H1 (cell line): ENCODE measurements around the gene NAA60. TPM values are rescaled to one million over a fixed set of nuclear protein-coding genes. Genes with fewer than 3 reads are reported as not detected.

Experiments
- CTCF ChIA-PET: fragments of 300-600 bp; sonication (Branson Sonifier 250); formaldehyde crosslinking; loops from one replicate; lab custom pipeline; 2021; ENCODE audit not compliant: partially characterized antibody; lab: Charles Lee
- POLR2A ChIA-PET: fragments of 300-600 bp; sonication (Branson Sonifier 250); formaldehyde crosslinking; loops from one replicate; lab custom pipeline; 2021; ENCODE audit warnings: inconsistent platforms; ENCODE audit not compliant: partially characterized antibody; lab: Charles Lee
- DNase-seq, 2 experiments: peaks; one replicate each; pipeline versions ENCODE4 v3.0.0 to v3.0.0-alpha.2; 2010 to 2022; ENCODE audit warnings: low spot score in 2 of 2, low read depth in 1 of 2, mixed read lengths in 1 of 2
- FAIRE-seq: peaks from 2 replicates; lab custom pipeline; 2011; peaks lifted over from hg19 to GRCh38; lab: Jason Lieb, UNC
- H2AFZ ChIP-seq: 2 replicates; pipeline ENCODE4 v1.8.1; 2012; ENCODE audit warnings: low read length, inconsistent platforms
- H2AK5ac ChIP-seq: 2 replicates; pipeline ENCODE4 v1.6.1; 2013; ENCODE audit warnings: low read depth, low read length
- H2BK120ac ChIP-seq: replicated peaks from 2 replicates; pipeline ENCODE3; 2013; ENCODE audit warnings: low read depth, low read length, inconsistent platforms
- H2BK12ac ChIP-seq: 2 replicates; pipeline ENCODE4 v1.6.1; 2013; ENCODE audit warnings: low read depth, low read length
- H2BK15ac ChIP-seq: 2 replicates; pipeline ENCODE4 v1.6.1; 2013; ENCODE audit warnings: low read length
- H2BK20ac ChIP-seq: 2 replicates; pipeline ENCODE4 v1.6.1; 2013; ENCODE audit warnings: low read length
- H2BK5ac ChIP-seq: 2 replicates; pipeline ENCODE4 v1.6.1; 2013; ENCODE audit warnings: low read depth, low read length
- H3K14ac ChIP-seq: 2 replicates; pipeline ENCODE4 v1.6.1; 2013; ENCODE audit warnings: inconsistent platforms; ENCODE audit not compliant: insufficient read length
- H3K18ac ChIP-seq: 2 replicates; pipeline ENCODE4 v1.6.1; 2013; ENCODE audit warnings: low read length; ENCODE audit errors: extremely low read depth
- H3K23ac ChIP-seq: 2 replicates; pipeline ENCODE4 v1.6.1; 2013; ENCODE audit warnings: inconsistent platforms; ENCODE audit not compliant: insufficient read length
- H3K23me2 ChIP-seq: 2 replicates; pipeline ENCODE4 v1.6.1; 2013; ENCODE audit warnings: low read depth, low read length
- H3K27ac ChIP-seq: 2 replicates; pipeline ENCODE4 v1.6.1; 2011; ENCODE audit warnings: low read depth, low read length, inconsistent platforms
- H3K27me3 ChIP-seq, 4 experiments: replicated peaks in 1 of 4; 1 replicate in 1 of 4; 2 replicates in 3 of 4; pipeline versions ENCODE4 v1.6.1 to v1.8.1; 2011 to 2013; ENCODE audit warnings: low read length in 3 of 4, mild to moderate bottlenecking in 3 of 4, inconsistent platforms in 2 of 4, mixed read lengths in 2 of 4, moderate library complexity in 1 of 4; ENCODE audit not compliant: control insufficient read depth in 3 of 4, insufficient read depth in 3 of 4; ENCODE audit errors: extremely low read depth in 1 of 4
- H3K36me3 ChIP-seq, 4 experiments: 2 replicates each; pipeline versions ENCODE4 v1.6.1 to v1.8.1; 2011 to 2013; ENCODE audit warnings: mild to moderate bottlenecking in 4 of 4, low read length in 3 of 4, moderate library complexity in 2 of 4, control low read depth in 1 of 4, inconsistent platforms in 1 of 4; ENCODE audit not compliant: insufficient read depth in 4 of 4, control insufficient read depth in 2 of 4
- H3K4ac ChIP-seq: replicated peaks from 2 replicates; pipeline ENCODE3; 2013; ENCODE audit warnings: low read length, low read depth, mixed read lengths, inconsistent platforms; ENCODE audit not compliant: insufficient read length
- H3K4me1 ChIP-seq, 4 experiments: replicated peaks in 1 of 4; 1 replicate in 1 of 4; 2 replicates in 3 of 4; pipeline versions ENCODE4 v1.6.1 to v1.8.1; 2011 to 2013; ENCODE audit warnings: low read length in 3 of 4, inconsistent platforms in 2 of 4, mixed read lengths in 1 of 4; ENCODE audit not compliant: insufficient read depth in 4 of 4, control insufficient read depth in 3 of 4
- H3K4me2 ChIP-seq, 2 experiments: 2 replicates each; pipeline versions ENCODE4 v1.6.1 to v1.8.1; 2011 to 2013; ENCODE audit warnings: low read depth in 2 of 2, low read length in 2 of 2, control low read depth in 1 of 2, inconsistent platforms in 1 of 2, mild to moderate bottlenecking in 1 of 2; ENCODE audit not compliant: insufficient read depth in 1 of 2
- H3K4me3 ChIP-seq, 4 experiments: fragments of 200-600, 300-600 bp in 1 of 4; sonication (generic), shearing (Covaris generic), sonication (Bioruptor Twin) in 1 of 4; 2 replicates each; pipeline versions ENCODE4 v1.5.1 to v1.8.1; 2011 to 2016; ENCODE audit warnings: low read length in 4 of 4, low read depth in 3 of 4, control low read depth in 2 of 4, inconsistent platforms in 2 of 4, mild to moderate bottlenecking in 2 of 4, mixed read lengths in 1 of 4, moderate library complexity in 1 of 4; ENCODE audit not compliant: insufficient read depth in 2 of 4; ENCODE audit errors: extremely low read depth in 1 of 4
- H3K56ac ChIP-seq: replicated peaks from 2 replicates; pipeline ENCODE3; 2013; ENCODE audit warnings: low read depth, mild to moderate bottlenecking, mixed read lengths, low read length, inconsistent platforms; ENCODE audit not compliant: insufficient read length
- H3K79me1 ChIP-seq: 2 replicates; pipeline ENCODE4 v1.6.1; 2013; ENCODE audit warnings: low read depth, low read length, control low read depth
- H3K79me2 ChIP-seq, 2 experiments: 2 replicates each; pipeline versions ENCODE4 v1.6.1 to v1.8.1; 2012 to 2013; ENCODE audit warnings: low read length in 2 of 2, mild to moderate bottlenecking in 2 of 2, inconsistent platforms in 1 of 2; ENCODE audit not compliant: insufficient read depth in 2 of 2, control insufficient read depth in 1 of 2
- H3K9ac ChIP-seq, 4 experiments: replicated peaks in 1 of 4; 1 replicate in 1 of 4; 2 replicates in 3 of 4; pipeline versions ENCODE4 v1.6.1 to v1.8.1; 2011 to 2013; ENCODE audit warnings: low read depth in 3 of 4, low read length in 3 of 4, control low read depth in 2 of 4, mild to moderate bottlenecking in 2 of 4, moderate library complexity in 2 of 4, inconsistent platforms in 1 of 4; ENCODE audit errors: extremely low read depth in 1 of 4
- H3K9me3 ChIP-seq, 2 experiments: 2 replicates each; pipeline versions ENCODE4 v1.6.1 to v1.8.1; 2012 to 2013; ENCODE audit warnings: mild to moderate bottlenecking in 2 of 2, moderate library complexity in 2 of 2, control low read depth in 1 of 2, inconsistent platforms in 1 of 2, low read depth in 1 of 2, low read length in 1 of 2, mixed read lengths in 1 of 2; ENCODE audit not compliant: insufficient read depth in 2 of 2
- H4K20me1 ChIP-seq, 2 experiments: replicated peaks in 1 of 2; 2 replicates each; pipeline versions ENCODE3 to v1.8.1; 2011 to 2013; ENCODE audit warnings: inconsistent platforms in 2 of 2, low read length in 2 of 2, mild to moderate bottlenecking in 1 of 2; ENCODE audit not compliant: insufficient read depth in 2 of 2, control insufficient read depth in 1 of 2
- H4K5ac ChIP-seq: 2 replicates; pipeline ENCODE4 v1.6.1; 2013; ENCODE audit warnings: low read length, low read depth, mixed read lengths, inconsistent platforms; ENCODE audit not compliant: insufficient read length
- H4K8ac ChIP-seq: 2 replicates; pipeline ENCODE4 v1.8.0; 2013; ENCODE audit warnings: mild to moderate bottlenecking, moderate library complexity, low read length, inconsistent platforms; ENCODE audit not compliant: insufficient read depth; ENCODE audit errors: extremely low read depth
- H4K91ac ChIP-seq: replicated peaks from 2 replicates; pipeline ENCODE3; 2013; ENCODE audit warnings: low read length, mixed read lengths, inconsistent platforms; ENCODE audit not compliant: insufficient read length
- BCL11A ChIP-seq, 2 experiments: IDR thresholded peaks; one replicate each; pipeline ENCODE4 v1.6.1; 2011; ENCODE audit warnings: low read depth in 2 of 2, low read length in 2 of 2, mild to moderate bottlenecking in 2 of 2
- NRF1 ChIP-seq: IDR thresholded peaks from 2 replicates; pipeline ENCODE4 v1.6.1; 2011; ENCODE audit warnings: mild to moderate bottlenecking, low read depth, low read length, improper control_type of control experiment
- RAD21 ChIP-seq, 2 experiments: IDR thresholded peaks in 1 of 2; conservative IDR thresholded peaks in 1 of 2; 2 replicates each; pipeline ENCODE4 v1.6.1; 2011; ENCODE audit warnings: low read depth in 2 of 2, low read length in 2 of 2, improper control_type of control experiment in 1 of 2, inconsistent platforms in 1 of 2, mild to moderate bottlenecking in 1 of 2, moderate library complexity in 1 of 2
- RNF2 ChIP-seq: fragments of 200-900, 300-1000 bp; sonication (generic); IDR thresholded peaks from 2 replicates; pipeline ENCODE4 v1.7.1; 2016; ENCODE audit warnings: borderline replicate concordance, low read depth, mild to moderate bottlenecking, antibody characterized with exemption, low read length; ENCODE audit not compliant: poor library complexity, severe bottlenecking; ENCODE audit errors: missing control alignments
- SAP30 ChIP-seq: fragments of 300-600 bp; sonication (generic); IDR thresholded peaks from 2 replicates; pipeline ENCODE4 v1.7.1; 2012; ENCODE audit warnings: low read length, moderate library complexity, mild to moderate bottlenecking, inconsistent platforms; ENCODE audit not compliant: insufficient read depth, insufficient replicate concordance
- TCF12 ChIP-seq: IDR thresholded peaks from 2 replicates; pipeline ENCODE4 v1.6.1; 2011; ENCODE audit warnings: low read depth, mild to moderate bottlenecking, low read length
- WGBS, 2 experiments: shearing (Covaris generic) in 1 of 2; methylation state at CpG; one replicate each; pipeline versions ENCODE4 v1.1.6 to v1.1.7; 2013 to 2015; ENCODE audit warnings: low lambda C conversion rate in 2 of 2, mixed read lengths in 2 of 2, inconsistent platforms in 1 of 2, low coverage in 1 of 2, missing lambda C conversion rate in 1 of 2; ENCODE audit not compliant: insufficient replicate concordance in 2 of 2, insufficient coverage in 1 of 2, insufficient read length in 1 of 2; ENCODE audit errors: extremely low coverage in 1 of 2, missing lambda C conversion rate in 1 of 2; 5-methylcytosine and 5-hydroxymethylcytosine counted together
- polyA plus RNA-seq, 7 experiments: library from polyadenylated mRNA; depleted of rRNA in 3 of 7; stranded (reverse) in 5 of 7; unstranded in 2 of 7; fragments of >200 nt in 5 of 7; fragments of 200-250 nt in 2 of 7; gene quantifications; 1 replicate in 5 of 7; 2 replicates in 1 of 7; 4 replicates in 1 of 7; pipeline versions ENCODE4 v1.2.1 to v1.2.3, GENCODE V29; 2011 to 2013; ENCODE audit warnings: missing spikeins in 2 of 7, mixed read lengths in 2 of 7
- total RNA-seq: library from RNA; stranded (reverse); fragmentation: NEBNext Ultra II Directional; extraction: Animal tissue kit (Norgen Biotek cat#: 25700); gene quantifications from 2 replicates; pipeline ENCODE4 v1.2.1, GENCODE V29; 2021
- TF ChIP-seq, protein P1 (sequence below), 3 experiments: IDR thresholded peaks; 1 replicate in 2 of 3; 2 replicates in 1 of 3; pipeline versions ENCODE4 v1.5.1 to v1.6.1; 2011; ENCODE audit warnings: low read length in 3 of 3, mild to moderate bottlenecking in 3 of 3, inconsistent platforms in 2 of 3, low read depth in 1 of 3, moderate library complexity in 1 of 3; ENCODE audit not compliant: insufficient read depth in 1 of 3; ENCODE audit errors: control extremely low read depth in 1 of 3

The NAA60 gene
- total and polyA plus RNA-seq, 2 of the 8 experiments (the other 6 are each of a cell fraction or from before 2014, with no cell fraction given) = 34.1 to 47.6 TPM

DNA sequence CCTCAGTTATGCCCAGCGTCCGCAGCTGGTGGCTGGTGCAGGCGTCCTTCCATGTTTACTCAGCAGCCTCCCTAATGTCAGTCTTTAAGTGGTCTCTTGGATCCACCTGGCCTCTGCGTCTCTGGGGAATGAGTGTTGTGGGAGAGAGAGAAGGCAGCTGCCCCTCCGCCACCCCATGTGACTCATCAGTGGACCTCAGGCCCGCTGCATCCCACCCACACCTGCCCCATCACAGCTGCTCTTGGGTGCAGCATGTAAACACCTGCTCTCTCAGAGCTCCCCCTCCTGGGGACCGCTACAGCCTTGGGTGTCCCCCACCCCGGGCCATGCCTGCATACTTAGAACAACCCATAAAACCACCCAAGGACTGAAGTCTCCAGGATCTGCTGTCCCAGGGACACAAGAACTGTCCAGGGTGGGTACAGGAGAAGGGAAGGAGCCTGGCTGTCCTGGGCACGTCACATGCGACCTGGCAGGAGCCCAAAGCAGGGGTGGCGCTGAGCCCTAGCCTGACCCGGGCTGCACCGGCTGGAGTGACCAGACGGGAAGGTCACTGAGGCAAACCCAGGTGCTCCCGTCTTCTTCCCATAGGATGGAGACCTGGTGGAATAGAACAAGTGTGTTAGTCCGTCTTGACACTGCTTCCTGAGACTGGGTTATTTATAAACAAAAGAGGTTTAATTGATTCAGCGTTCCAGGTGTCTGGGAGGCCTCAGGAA lies 47.6 kb downstream of the NAA60 start:
- Histone ChIP-seq H3K27me3 (no peaks in the 10 kb centered on the region), H2BK120ac (no peak overlapping the region)
- no peak for DNase-seq
- TF ChIP-seq RNF2 = no peak
- no peak for TF ChIP-seq BCL11A (IDR thresholded peaks at IDR 0.05; ENCODE audit: low read depth in 2 of 2, low read length in 2 of 2)
- TF ChIP-seq TCF12 = no peak
- TF ChIP-seq RAD21 (IDR thresholded peaks at IDR 0.05 in 1 of 2, conservative IDR thresholded peaks at IDR 0.05 in 1 of 2; ENCODE audit: low read depth in 2 of 2, low read length in 2 of 2) = peak; percentile 46 to 62; a peak in 3 of 4 replicates
- TF ChIP-seq SAP30 = no peak
- TF ChIP-seq, protein P1, sequence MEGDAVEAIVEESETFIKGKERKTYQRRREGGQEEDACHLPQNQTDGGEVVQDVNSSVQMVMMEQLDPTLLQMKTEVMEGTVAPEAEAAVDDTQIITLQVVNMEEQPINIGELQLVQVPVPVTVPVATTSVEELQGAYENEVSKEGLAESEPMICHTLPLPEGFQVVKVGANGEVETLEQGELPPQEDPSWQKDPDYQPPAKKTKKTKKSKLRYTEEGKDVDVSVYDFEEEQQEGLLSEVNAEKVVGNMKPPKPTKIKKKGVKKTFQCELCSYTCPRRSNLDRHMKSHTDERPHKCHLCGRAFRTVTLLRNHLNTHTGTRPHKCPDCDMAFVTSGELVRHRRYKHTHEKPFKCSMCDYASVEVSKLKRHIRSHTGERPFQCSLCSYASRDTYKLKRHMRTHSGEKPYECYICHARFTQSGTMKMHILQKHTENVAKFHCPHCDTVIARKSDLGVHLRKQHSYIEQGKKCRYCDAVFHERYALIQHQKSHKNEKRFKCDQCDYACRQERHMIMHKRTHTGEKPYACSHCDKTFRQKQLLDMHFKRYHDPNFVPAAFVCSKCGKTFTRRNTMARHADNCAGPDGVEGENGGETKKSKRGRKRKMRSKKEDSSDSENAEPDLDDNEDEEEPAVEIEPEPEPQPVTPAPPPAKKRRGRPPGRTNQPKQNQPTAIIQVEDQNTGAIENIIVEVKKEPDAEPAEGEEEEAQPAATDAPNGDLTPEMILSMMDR (IDR thresholded peaks at IDR 0.05; ENCODE audit: control extremely low read depth in 1 of 3, insufficient read depth in 1 of 3, low read depth in 1 of 3, low read length in 3 of 3) = peak; percentile 18 to 25 (median 20); a peak in 3 of 4 replicates
- no peak for TF ChIP-seq NRF1
- TF ChIP-seq, all 59 proteins: peak for 2
- Histone ChIP-seq H2BK12ac (no peak overlapping the region), H2AFZ (no peak overlapping the region), H3K79me1 (no peaks in the 10 kb centered on the region), H3K23ac (no peak overlapping the region), H3K14ac (no peak overlapping the region), H4K20me1 (peaks cover under 1 to 2% of the 10 kb centered on the region in 2 experiments), H3K18ac (no peak overlapping the region), H3K79me2 (no peaks in the 10 kb centered on the region), H3K9me3 (no peaks in the 10 kb centered on the region), H2BK20ac (no peak overlapping the region), H3K23me2 (no peaks in the 10 kb centered on the region), H2BK5ac (no peak overlapping the region), H3K27ac (no peak overlapping the region), H3K4me3 (no peak overlapping the region), H4K8ac (no peak overlapping the region), H4K91ac (no peak overlapping the region), H3K4me2 (no peak overlapping the region), H3K36me3 (no peaks in the 10 kb centered on the region; a peak in 3 of 8 replicates), H3K56ac (no peak overlapping the region), H4K5ac (no peak overlapping the region), H3K4ac (no peak overlapping the region), H2BK15ac (no peak overlapping the region), H2AK5ac (no peak overlapping the region), H3K4me1 (no peaks in the 10 kb centered on the region), H3K9ac (no peak overlapping the region)
- POLR2A ChIA-PET = interaction anchor here (1.2 to 1.4 kb wide), 2 partner anchors 8 to 17 kb away, joined by 3 read pairs; no protein-coding TSS in a partner anchor
- 86% methylated on average over 17 of the region's 17 CpGs; no CpG with 5 or more reads in 1 of the 2 experiments for WGBS, 2 experiments
- no peak for FAIRE-seq
- CTCF ChIA-PET = interaction anchor here (0.6 to 1.7 kb wide), 7 partner anchors 8 to 223 kb away, joined by 3 to 5 read pairs (median 4); no protein-coding TSS in a partner anchor
